Ascending aorta (tissue), 2 donors: ENCODE measurements around the gene BRMS1. TPM values are rescaled to one million over a fixed set of nuclear protein-coding genes. Genes with fewer than 3 reads are reported as not detected.

ENCODE experiments used
- DNase-seq, 2 donors: peaks; one replicate each; pipeline ENCODE4 v3.0.0-alpha.2; 2019; ENCODE audit warnings: low spot score in 2 of 2
- H3K27ac ChIP-seq, 2 donors: fragments of 200-600 bp; sonication (generic); one replicate each; pipeline ENCODE4 v1.5.1; 2016 to 2017; ENCODE audit warnings: mild to moderate bottlenecking in 1 of 2
- H3K27me3 ChIP-seq: fragments of 200-600 bp; sonication (generic); one replicate; pipeline ENCODE4 v1.5.1; 2017
- H3K36me3 ChIP-seq, 2 donors: fragments of 200-600 bp; sonication (generic); one replicate each; pipeline ENCODE4 v1.5.1; 2016
- H3K4me1 ChIP-seq, 2 donors: fragments of 200-600 bp; sonication (generic); one replicate each; pipeline ENCODE4 v1.5.1; 2016 to 2017; ENCODE audit warnings: mild to moderate bottlenecking in 1 of 2
- H3K4me3 ChIP-seq, 2 donors: fragments of 200-600 bp; sonication (generic); one replicate each; pipeline ENCODE4 v1.5.1; 2016 to 2017; ENCODE audit warnings: mild to moderate bottlenecking in 1 of 2
- H3K9me3 ChIP-seq, 2 donors: fragments of 200-600 bp; sonication (generic); one replicate each; pipeline ENCODE4 v1.5.1; 2016
- CTCF ChIP-seq, 3 experiments: fragments of 200-600 bp in 2 of 3; fragments of 450-650 bp in 1 of 3; sonication (generic) in 2 of 3; IDR thresholded peaks; one replicate each; pipeline ENCODE4 v1.5.1; 2016 to 2019; ENCODE audit warnings: antibody characterized with exemption in 3 of 3, mild to moderate bottlenecking in 1 of 3, moderate library complexity in 1 of 3
- intact Hi-C: fragments of 100-400 bp; cut with DNase I; formaldehyde crosslinking; loops from one replicate; pipeline ENCODE4 v1.15.1; 2023
- total RNA-seq: library from RNA; depleted of rRNA; stranded (reverse); fragments of >200 nt; gene quantifications from one replicate; pipeline ENCODE4 v1.1.0, GENCODE V29; 2016

Gene BRMS1
- total RNA-seq, 1 donor from 2014 or later: 24.8 TPM

- H3K4me3 ChIP-seq: peak overlapping the region; percentile 72 to 74
- H3K27me3 ChIP-seq: peaks cover 8% of the 10 kb centered on the region
- peaks cover 8 to 22% of the 10 kb centered on the region in 2 donors for H3K4me1 ChIP-seq
- no peaks in the 10 kb centered on the region for H3K9me3 ChIP-seq
- no peak for DNase-seq
- peak overlapping the region; percentile 94 for H3K27ac ChIP-seq
- intact Hi-C loops: loop anchor here (2.0 kb wide), 1 partner anchor 133 kb away; the partner anchor contains the start of gene NPAS4
- TF ChIP-seq CTCF (IDR thresholded peaks at IDR 0.05): no peak
- H3K36me3 ChIP-seq: peaks cover 0 to 17% of the 10 kb centered on the region in 2 donors
These were observed 56.8 kb downstream of the BRMS1 start for GRCh38 chr11:66287889-66288670.

Other genes with a start within 250 kb of the BRMS1 start
- gene KLC2, start 87.4 kb downstream of the BRMS1 start, total RNA-seq: 29.9 TPM
- 171 TPM for gene RAB1B, start 76.5 kb downstream of the BRMS1 start, total RNA-seq
- not detected for gene CNIH2, start 66.9 kb downstream of the BRMS1 start, total RNA-seq
- 161 TPM for gene YIF1A, start 56.0 kb downstream of the BRMS1 start, total RNA-seq
- gene TMEM151A, start 53.2 kb downstream of the BRMS1 start, total RNA-seq: 3.6 TPM
- 193 TPM for gene CD248, start 28.1 kb downstream of the BRMS1 start, total RNA-seq
- 28.5 TPM for gene RIN1, start 8.7 kb downstream of the BRMS1 start, total RNA-seq
- gene B4GAT1, start 2.5 kb upstream of the BRMS1 start, total RNA-seq: 64.2 TPM
- not detected for gene SLC29A2, start 26.7 kb upstream of the BRMS1 start, total RNA-seq
- 5.0 TPM for gene NPAS4, start 75.9 kb upstream of the BRMS1 start, total RNA-seq
- gene MRPL11, start 93.7 kb upstream of the BRMS1 start, total RNA-seq: 96.2 TPM
- 13.2 TPM for gene PELI3, start 121.8 kb upstream of the BRMS1 start, total RNA-seq
- gene DPP3, start 135.3 kb upstream of the BRMS1 start, total RNA-seq: 14.8 TPM
- gene BBS1, start 165.5 kb upstream of the BRMS1 start, total RNA-seq: 39.6 TPM
- 18.0 TPM for gene ZDHHC24, start 200.9 kb upstream of the BRMS1 start, total RNA-seq
- gene ACTN3, start 201.8 kb upstream of the BRMS1 start, total RNA-seq: not detected
- 98.8 TPM for gene CTSF, start 223.5 kb upstream of the BRMS1 start, total RNA-seq
- 0.21 TPM for gene CCDC87, start 248.0 kb upstream of the BRMS1 start, total RNA-seq
- gene CCS, start 248.1 kb upstream of the BRMS1 start, total RNA-seq: 50.4 TPM